B cell (primary cell): ENCODE data around the gene ZNHIT1. TPM values are rescaled to one million over a fixed set of nuclear protein-coding genes. Genes with fewer than 3 reads are reported as not detected.
"Not testable (repeated sequence)": the region's sequence is repeated elsewhere in the genome, so short reads cannot be mapped to it uniquely, and the experiment has no call there.

ENCODE experiments used
- ATAC-seq: fragments of 200-7000 bp; cut with Tn5 transposase; one replicate; pipeline ENCODE4 v1.10.0; 2021; ENCODE audit warnings: low read depth, mild to moderate bottlenecking, moderate number of reproducible peaks, moderate library complexity
- CTCF ChIA-PET: fragments of 350-600 bp; sonication (Branson Sonifier 250); formaldehyde crosslinking; loops from one replicate; lab custom pipeline; 2021; ENCODE audit warnings: antibody characterized with exemption, inconsistent platforms; lab: Charles Lee
- POLR2A ChIA-PET: fragments of 350-600 bp; sonication (Branson Sonifier 250); formaldehyde crosslinking; loops from one replicate; lab custom pipeline; 2021; ENCODE audit warnings: antibody characterized with exemption; lab: Charles Lee
- DNase-seq: peaks from one replicate; pipeline ENCODE4 v3.0.0; 2013
- H2AFZ ChIP-seq: 2 replicates; pipeline ENCODE4 v1.6.1; 2012; ENCODE audit warnings: mild to moderate bottlenecking, low read depth, low read length; ENCODE audit not compliant: insufficient read depth, poor library complexity, severe bottlenecking
- H3K27ac ChIP-seq, 2 donors: 1 replicate in 1 of 2; 2 replicates in 1 of 2; pipeline ENCODE4 v1.5.1; 2012 to 2013; ENCODE audit warnings: low read length in 2 of 2, mild to moderate bottlenecking in 2 of 2, moderate library complexity in 1 of 2
- H3K27me3 ChIP-seq, 4 experiments: fragments of 200-600 bp in 1 of 4; sonication (generic) in 1 of 4; replicated peaks in 1 of 4; 1 replicate in 2 of 4; 2 replicates in 2 of 4; pipeline versions ENCODE4 v1.6.1 to v1.7.0; 2013 to 2016; ENCODE audit warnings: low read length in 3 of 4, mild to moderate bottlenecking in 2 of 4, mixed read lengths in 1 of 4, moderate library complexity in 1 of 4; ENCODE audit not compliant: insufficient read depth in 4 of 4, control insufficient read depth in 3 of 4; ENCODE audit errors: control extremely low read depth in 1 of 4
- H3K36me3 ChIP-seq, 2 experiments: replicated peaks in 1 of 2; 1 replicate in 1 of 2; 2 replicates in 1 of 2; pipeline versions ENCODE4 v1.6.1 to v1.7.1; 2013; ENCODE audit warnings: low read length in 1 of 2; ENCODE audit not compliant: insufficient read depth in 2 of 2, control insufficient read depth in 1 of 2; ENCODE audit errors: control extremely low read depth in 1 of 2, extremely low read depth in 1 of 2
- H3K4me1 ChIP-seq, 2 donors: fragments of 200-600 bp in 1 of 2; sonication (generic) in 1 of 2; 1 replicate in 1 of 2; 2 replicates in 1 of 2; pipeline versions ENCODE4 v1.5.1 to v1.6.1; 2013 to 2017; ENCODE audit warnings: low read length in 2 of 2; ENCODE audit not compliant: control insufficient read depth in 2 of 2, insufficient read depth in 2 of 2
- H3K4me2 ChIP-seq: replicated peaks from 2 replicates; pipeline ENCODE3; 2012; ENCODE audit warnings: mild to moderate bottlenecking, low read depth, low read length; ENCODE audit not compliant: poor library complexity, severe bottlenecking
- H3K4me3 ChIP-seq, 5 experiments: fragments of 200-600 bp in 1 of 5; sonication (generic) in 1 of 5; 1 replicate in 3 of 5; 2 replicates in 2 of 5; pipeline versions ENCODE4 v1.5.1 to v1.7.0; 2011 to 2016; ENCODE audit warnings: low read length in 4 of 5, mild to moderate bottlenecking in 4 of 5, low read depth in 2 of 5, control low read depth in 1 of 5, moderate library complexity in 1 of 5; ENCODE audit not compliant: insufficient read depth in 1 of 5; ENCODE audit errors: control extremely low read depth in 1 of 5, extremely low read depth in 1 of 5
- H3K79me2 ChIP-seq: fragments of 200-600 bp; sonication (generic); one replicate; pipeline ENCODE4 v1.6.0; 2016; ENCODE audit warnings: low read length; ENCODE audit not compliant: control insufficient read depth, insufficient read depth
- H3K9ac ChIP-seq: fragments of 200-600 bp; sonication (generic); 2 replicates; pipeline ENCODE4 v1.6.1; 2017; ENCODE audit warnings: mild to moderate bottlenecking, low read length, moderate library complexity
- H3K9me3 ChIP-seq, 3 donors: one replicate each; pipeline versions ENCODE4 v1.6.1 to v1.7.1; 2013; ENCODE audit warnings: low read length in 2 of 3; ENCODE audit not compliant: control insufficient read depth in 2 of 3, insufficient read depth in 1 of 3; ENCODE audit errors: control extremely low read depth in 1 of 3
- H4K20me1 ChIP-seq: 2 replicates; pipeline ENCODE4 v1.6.0; 2012; ENCODE audit warnings: mild to moderate bottlenecking, low read length; ENCODE audit not compliant: insufficient read depth, control insufficient read depth, poor library complexity, severe bottlenecking
- H3K27ac Mint-ChIP-seq: one replicate; pipeline ENCODE4 v1.8.0; 2021; ENCODE audit warnings: mixed read lengths
- H3K27me3 Mint-ChIP-seq: one replicate; pipeline ENCODE4 v1.8.0; 2021; ENCODE audit warnings: mixed read lengths
- H3K4me1 Mint-ChIP-seq: one replicate; pipeline ENCODE4 v1.8.0; 2021; ENCODE audit warnings: mixed read lengths
- H3K4me3 Mint-ChIP-seq: one replicate; pipeline ENCODE4 v1.8.0; 2021; ENCODE audit warnings: mixed read lengths
- H3K9me3 Mint-ChIP-seq: one replicate; pipeline ENCODE4 v1.8.0; 2022; ENCODE audit warnings: mixed read lengths; ENCODE audit not compliant: insufficient read depth
- CTCF ChIP-seq: fragments of 200-600 bp; IDR thresholded peaks from one replicate; pipeline ENCODE4 v1.8.0; 2022; ENCODE audit warnings: antibody characterized with exemption, mild to moderate bottlenecking
- EZH2 ChIP-seq: IDR thresholded peaks from 2 replicates; pipeline ENCODE4 v1.6.1; 2012; ENCODE audit warnings: borderline replicate concordance, low read depth, mild to moderate bottlenecking, moderate library complexity, low read length; ENCODE audit not compliant: insufficient read depth, poor library complexity, severe bottlenecking
- WGBS: methylation state at CpG from one replicate; pipeline ENCODE4 v1.1.5; 2013; ENCODE audit warnings: missing lambda C conversion rate; ENCODE audit not compliant: insufficient coverage; 5-methylcytosine and 5-hydroxymethylcytosine counted together
- intact Hi-C: fragments of 100-400 bp; cut with micrococcal nuclease; formaldehyde crosslinking; loops from one replicate; pipeline ENCODE4 v1.10.0; 2022
- polyA plus RNA-seq: library from polyadenylated mRNA; depleted of rRNA; stranded (reverse); fragments of >200 nt; gene quantifications from 2 replicates; pipeline ENCODE4 v1.2.3, GENCODE V29; 2012
- total RNA-seq, 2 donors: library from RNA; stranded (reverse); fragments of 120-200 nt in 1 of 2; gene quantifications; 1 replicate in 1 of 2; 2 replicates in 1 of 2; pipeline versions ENCODE4 v1.2.3 to v1.2.4, GENCODE V29; 2013 to 2022

The ZNHIT1 gene
- total and polyA plus RNA-seq, 2 donors (not counting 1 experiment from before 2014, with no cell fraction given), result 28.5 to 37.3 TPM

- ChIA-PET CTCF (interaction anchor here (1.0 to 5.1 kb wide), 4 partner anchors 12 to 926 kb away, joined by 3 to 33 read pairs (median 4); partner anchors contain the start of genes FIS1, PLOD3 and ZNHIT1), POLR2A (interaction anchor here (0.7 kb wide), 1 partner anchor 85 kb away, joined by 5 read pairs; no protein-coding TSS in a partner anchor)
- Mint-ChIP-seq H3K4me3 (no peak overlapping the region), H3K4me1 (peaks cover 12% of the 10 kb centered on the region), H3K9me3 (no peaks in the 10 kb centered on the region), H3K27ac (no peak overlapping the region), H3K27me3 (peaks cover 8% of the 10 kb centered on the region)
- H3K9ac ChIP-seq, result no peak overlapping the region
- H2AFZ ChIP-seq, result no peak overlapping the region
- no peak overlapping the region for H3K4me3 ChIP-seq
- peaks cover 0 to 8% (median 0%) of the 10 kb centered on the region in 4 experiments for H3K27me3 ChIP-seq
- DNase-seq, result no peak
- H4K20me1 ChIP-seq, result peaks cover 12% of the 10 kb centered on the region
- TF ChIP-seq EZH2 (no peak), CTCF (no peak)
- no peak for ATAC-seq
- no peaks in the 10 kb centered on the region for H3K36me3 ChIP-seq
- peaks cover 12% of the 10 kb centered on the region for H3K79me2 ChIP-seq
- peaks cover 9 to 17% of the 10 kb centered on the region in 2 donors for H3K4me1 ChIP-seq
- intact Hi-C loops, result no loop called here
- H3K4me2 ChIP-seq, result no peak overlapping the region
- no peak overlapping the region for H3K27ac ChIP-seq
- no CpG with 5 or more reads among the region's 4 CpGs for WGBS
- H3K9me3 ChIP-seq, result no peaks in the 10 kb centered on the region
Measured at GRCh38 chr7:101255796-101256195, 37.8 kb downstream of the ZNHIT1 start.

GRCh38 chr7:101258243-101258731, 40.3 kb downstream of the ZNHIT1 start:
- no peaks in the 10 kb centered on the region for H3K9me3 ChIP-seq
- no peak overlapping the region for H3K27ac ChIP-seq
- Mint-ChIP-seq H3K9me3 (no peaks in the 10 kb centered on the region), H3K4me3 (no peak overlapping the region), H3K27ac (no peak overlapping the region), H3K27me3 (peaks cover 12% of the 10 kb centered on the region), H3K4me1 (no peaks in the 10 kb centered on the region)
- DNase-seq, result no peak
- ChIA-PET CTCF (interaction anchor here (0.6 to 1.2 kb wide), 2 partner anchors 24 to 115 kb away, joined by 3 to 4 read pairs; no protein-coding TSS in a partner anchor), POLR2A (no interaction called here)
- peaks cover 0 to 8% (median 0%) of the 10 kb centered on the region in 4 experiments for H3K27me3 ChIP-seq
- H3K4me1 ChIP-seq, result no peaks in the 10 kb centered on the region
- 93% methylated on average over 3 of the region's 7 CpGs for WGBS
- no peak for TF ChIP-seq CTCF
- no peak for TF ChIP-seq EZH2
- H3K4me3 ChIP-seq, result no peak overlapping the region
- H3K4me2 ChIP-seq, result no peak overlapping the region
- no peaks in the 10 kb centered on the region for H3K79me2 ChIP-seq
- H3K36me3 ChIP-seq, result no peaks in the 10 kb centered on the region
- ATAC-seq, result no peak
- intact Hi-C loops, result no loop called here
- H2AFZ ChIP-seq, result no peak overlapping the region
- H3K9ac ChIP-seq, result no peak overlapping the region
- H4K20me1 ChIP-seq, result no peaks in the 10 kb centered on the region

DNA sequence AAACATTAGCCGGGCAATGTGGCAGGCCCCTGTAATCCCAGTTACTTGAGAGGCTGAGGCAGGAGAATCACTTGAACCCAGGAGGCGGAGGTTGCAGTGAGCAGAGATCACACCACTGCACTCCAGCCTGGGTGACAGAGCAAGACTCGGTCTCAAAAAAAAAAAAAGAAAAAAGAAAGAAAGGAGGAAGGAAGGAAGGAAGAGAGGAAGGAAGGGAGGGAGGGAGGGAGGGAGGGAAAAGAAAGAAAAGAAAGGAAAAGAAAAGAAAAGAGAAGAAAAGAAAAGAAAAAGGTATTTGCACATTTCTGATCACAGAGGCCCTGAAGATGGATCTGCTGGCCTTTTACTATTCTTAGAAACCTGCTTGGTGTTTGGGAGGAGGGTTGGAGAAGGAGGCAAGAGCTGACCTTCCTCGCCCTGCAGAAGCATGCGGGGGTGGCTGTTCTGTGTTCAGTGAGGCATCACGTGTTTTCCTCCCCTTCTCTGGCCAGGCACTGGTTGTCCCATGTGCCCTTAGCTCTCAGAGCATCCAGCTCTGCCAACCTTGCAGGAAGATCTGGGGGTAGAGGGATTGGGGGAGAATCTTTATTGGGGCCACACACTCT, 46.2 kb downstream of the ZNHIT1 start:
- H3K27ac ChIP-seq, CTCF ChIA-PET, H3K9ac ChIP-seq, H3K4me2 ChIP-seq, H3K4me3 ChIP-seq, H3K36me3 ChIP-seq, H3K4me1 ChIP-seq, intact Hi-C loops, H3K4me1 Mint-ChIP-seq, DNase-seq, H3K9me3 ChIP-seq, H3K27ac Mint-ChIP-seq, H4K20me1 ChIP-seq, H3K79me2 ChIP-seq, ATAC-seq, H3K9me3 Mint-ChIP-seq, H3K4me3 Mint-ChIP-seq, H2AFZ ChIP-seq, H3K27me3 ChIP-seq: not testable (repeated sequence)
- peaks cover 13% of the 10 kb centered on the region for H3K27me3 Mint-ChIP-seq
- POLR2A ChIA-PET, result interaction anchor here (0.6 kb wide), 1 partner anchor 177 kb away, joined by 3 read pairs; no protein-coding TSS in a partner anchor
- WGBS, result 47% methylated on average over 5 of the region's 6 CpGs
